Keratinocyte (primary cell): Measurements from ENCODE around the gene GPR45. TPM values are rescaled to one million over a fixed set of nuclear protein-coding genes. Genes with fewer than 3 reads are reported as not detected.

Experiments
- DNase-seq: peaks from one replicate; pipeline ENCODE4 v3.0.0-alpha.2; 2011; ENCODE audit warnings: low read depth, missing footprints, low spot score
- FAIRE-seq: peaks from 2 replicates; lab custom pipeline; 2011; peaks lifted over from hg19 to GRCh38; lab: Jason Lieb, UNC
- H2AFZ ChIP-seq: 2 replicates; pipeline ENCODE4 v1.6.0; 2012; ENCODE audit warnings: low read length, control low read depth, inconsistent platforms; ENCODE audit not compliant: control insufficient read depth
- H3K27ac ChIP-seq: 2 replicates; pipeline ENCODE4 v1.5.1; 2011; ENCODE audit warnings: low read length; ENCODE audit not compliant: control insufficient read depth, insufficient read depth
- H3K27me3 ChIP-seq: 3 replicates; pipeline ENCODE4 v1.6.0; 2011; ENCODE audit warnings: low read length; ENCODE audit not compliant: control insufficient read depth, insufficient read depth; ENCODE audit errors: extremely low read depth
- H3K36me3 ChIP-seq, 2 experiments: 2 replicates in 1 of 2; 3 replicates in 1 of 2; pipeline ENCODE4 v1.5.1; 2011; ENCODE audit warnings: low read length in 2 of 2, mild to moderate bottlenecking in 1 of 2; ENCODE audit not compliant: control insufficient read depth in 2 of 2, insufficient read depth in 2 of 2; ENCODE audit errors: extremely low read depth in 1 of 2
- H3K4me1 ChIP-seq: 3 replicates; pipeline ENCODE4 v1.5.1; 2011; ENCODE audit warnings: low read length; ENCODE audit not compliant: control insufficient read depth, insufficient read depth; ENCODE audit errors: extremely low read depth
- H3K4me2 ChIP-seq: 3 replicates; pipeline ENCODE4 v1.6.0; 2011; ENCODE audit warnings: low read depth, low read length; ENCODE audit not compliant: control insufficient read depth, insufficient read depth; ENCODE audit errors: extremely low read depth
- H3K4me3 ChIP-seq, 3 experiments: fragments of 200-600 bp in 1 of 3; sonication (generic) in 1 of 3; 2 replicates in 2 of 3; 3 replicates in 1 of 3; pipeline ENCODE4 v1.5.1; 2011 to 2016; ENCODE audit warnings: low read length in 3 of 3, mild to moderate bottlenecking in 3 of 3, control low read depth in 2 of 3, inconsistent platforms in 1 of 3, low read depth in 1 of 3, mixed read lengths in 1 of 3, mixed run types in 1 of 3, moderate library complexity in 1 of 3; ENCODE audit not compliant: control insufficient read depth in 2 of 3, insufficient read depth in 2 of 3; ENCODE audit errors: extremely low read depth in 1 of 3
- H3K79me2 ChIP-seq: 2 replicates; pipeline ENCODE4 v1.6.0; 2012; ENCODE audit warnings: low read length; ENCODE audit not compliant: control insufficient read depth, insufficient read depth
- H3K9ac ChIP-seq: 3 replicates; pipeline ENCODE4 v1.6.0; 2011; ENCODE audit warnings: low read length; ENCODE audit not compliant: control insufficient read depth, insufficient read depth; ENCODE audit errors: extremely low read depth
- H3K9me1 ChIP-seq: 3 replicates; pipeline ENCODE4 v1.6.0; 2011; ENCODE audit warnings: low read length; ENCODE audit not compliant: control insufficient read depth, insufficient read depth; ENCODE audit errors: extremely low read depth
- H3K9me3 ChIP-seq: 2 replicates; pipeline ENCODE4 v1.5.1; 2012; ENCODE audit warnings: low read depth, low read length; ENCODE audit not compliant: control insufficient read depth
- H4K20me1 ChIP-seq: 3 replicates; pipeline ENCODE4 v1.6.0; 2011; ENCODE audit warnings: low read length; ENCODE audit not compliant: control insufficient read depth, insufficient read depth; ENCODE audit errors: extremely low read depth
- CTCF ChIP-seq, 3 experiments: IDR thresholded peaks in 1 of 3; conservative IDR thresholded peaks in 1 of 3; optimal IDR thresholded peaks in 1 of 3; 2 replicates in 2 of 3; 3 replicates in 1 of 3; pipeline versions ENCODE3 to v1.5.1; 2011; ENCODE audit warnings: low read length in 3 of 3, mild to moderate bottlenecking in 3 of 3, moderate library complexity in 2 of 3, control low read depth in 1 of 3, inconsistent platforms in 1 of 3; ENCODE audit not compliant: insufficient read depth in 2 of 3; ENCODE audit errors: extremely low read depth in 1 of 3
- EZH2 ChIP-seq: IDR thresholded peaks from one replicate; pipeline ENCODE4 v1.6.1; 2012; ENCODE audit warnings: inconsistent platforms, mild to moderate bottlenecking, low read length, moderate library complexity
- dilution Hi-C: fragments of 300-500 bp; cut with MboI; formaldehyde crosslinking; loops from one replicate; pipeline ENCODE4 v1.7.0; 2020; ENCODE audit warnings: low sequenced_read_pairs; ENCODE audit not compliant: extremely low pct_ligation_motif_present
- polyA plus RNA-seq, 5 experiments: library from polyadenylated mRNA; depleted of rRNA in 3 of 5; stranded (reverse) in 3 of 5; stranded (forward) in 1 of 5; unstranded in 1 of 5; fragments of >200 nt; gene quantifications; 1 replicate in 1 of 5; 2 replicates in 3 of 5; 3 replicates in 1 of 5; pipeline versions ENCODE4 v1.2.1 to v1.2.3, GENCODE V29; 2011 to 2012; ENCODE audit warnings: missing spikeins in 2 of 5, low read depth in 1 of 5, low replicate concordance in 1 of 5

The GPR45 gene
- polyA plus RNA-seq, 1 donor (not counting 4 experiments of a cell fraction or from before 2014, with no cell fraction given), result not detected

- Histone ChIP-seq H3K4me2 (no peak overlapping the region), H3K36me3 (no peaks in the 10 kb centered on the region), H3K79me2 (no peaks in the 10 kb centered on the region), H2AFZ (no peak overlapping the region), H3K4me1 (no peaks in the 10 kb centered on the region), H3K27me3 (peaks cover 4% of the 10 kb centered on the region), H3K9me3 (no peaks in the 10 kb centered on the region), H3K9me1 (no peaks in the 10 kb centered on the region), H4K20me1 (no peaks in the 10 kb centered on the region), H3K27ac (no peak overlapping the region), H3K4me3 (no peak overlapping the region), H3K9ac (no peak overlapping the region)
- no peak for DNase-seq
- TF ChIP-seq CTCF (optimal IDR thresholded peaks at IDR 0.05 in 1 of 3, IDR thresholded peaks at IDR 0.05 in 1 of 3, conservative IDR thresholded peaks at IDR 0.05 in 1 of 3; ENCODE audit: extremely low read depth in 1 of 3, insufficient read depth in 2 of 3, low read length in 3 of 3) (no peak), EZH2 (no peak)
- dilution Hi-C loops, result no loop called here
- FAIRE-seq, result no peak
Measured at GRCh38 chr2:105252271-105252670, 10.7 kb downstream of the GPR45 start.

GRCh38 chr2:105254531-105255210 is 13.1 kb downstream of the GPR45 start:
- dilution Hi-C loops, result no loop called here
- Histone ChIP-seq H3K79me2 (no peaks in the 10 kb centered on the region), H3K9ac (no peak overlapping the region)

More at GRCh38 chr2:105254531-105255210, 13.1 kb downstream of the GPR45 start:
- no peak overlapping the region for H3K27ac ChIP-seq
- no peak for TF ChIP-seq CTCF (optimal IDR thresholded peaks at IDR 0.05 in 1 of 3, IDR thresholded peaks at IDR 0.05 in 1 of 3, conservative IDR thresholded peaks at IDR 0.05 in 1 of 3; ENCODE audit: extremely low read depth in 1 of 3, insufficient read depth in 2 of 3, low read length in 3 of 3)
- TF ChIP-seq EZH2, result no peak
- H3K4me2 ChIP-seq, result no peak overlapping the region
- H3K4me1 ChIP-seq, result no peaks in the 10 kb centered on the region
- no peak overlapping the region for H3K4me3 ChIP-seq
- no peaks in the 10 kb centered on the region for H3K36me3 ChIP-seq
- H3K9me3 ChIP-seq, result no peaks in the 10 kb centered on the region
- H3K9me1 ChIP-seq, result no peaks in the 10 kb centered on the region
- no peak overlapping the region for H2AFZ ChIP-seq
- no peaks in the 10 kb centered on the region for H3K27me3 ChIP-seq
- DNase-seq, result no peak
- no peak for FAIRE-seq
- H4K20me1 ChIP-seq, result no peaks in the 10 kb centered on the region
